H9 (cell line): ENCODE results near the gene DAND5. TPM values are rescaled to one million over a fixed set of nuclear protein-coding genes. Genes with fewer than 3 reads are reported as not detected.
A peak's percentile ranks its signal among the peaks of the same experiment; 100 is the strongest.

ENCODE experiments used
- DNase-seq: peaks from one replicate; pipeline ENCODE4 v3.0.0-alpha.2; 2017
- H2AFZ ChIP-seq: one replicate; pipeline ENCODE4 v1.6.1; 2013; ENCODE audit warnings: mild to moderate bottlenecking, low read length, control low read depth, moderate library complexity
- H2AK5ac ChIP-seq: 2 replicates; pipeline ENCODE4 v1.6.1; 2013; ENCODE audit warnings: low read length, control low read depth, mixed read lengths; ENCODE audit not compliant: insufficient read length
- H2BK120ac ChIP-seq: one replicate; pipeline ENCODE4 v1.6.1; 2013; ENCODE audit warnings: low read depth, mild to moderate bottlenecking, low read length, control low read depth, inconsistent platforms; ENCODE audit not compliant: poor library complexity, severe bottlenecking
- H2BK12ac ChIP-seq: 2 replicates; pipeline ENCODE4 v1.6.1; 2013; ENCODE audit warnings: low read length, control low read depth, mixed read lengths, low read depth; ENCODE audit not compliant: insufficient read length
- H2BK15ac ChIP-seq: 2 replicates; pipeline ENCODE4 v1.6.1; 2013; ENCODE audit warnings: low read depth, low read length, control low read depth
- H2BK20ac ChIP-seq: one replicate; pipeline ENCODE4 v1.6.1; 2013; ENCODE audit warnings: low read depth, mild to moderate bottlenecking, low read length, control low read depth, inconsistent platforms; ENCODE audit not compliant: poor library complexity, severe bottlenecking
- H2BK5ac ChIP-seq: 2 replicates; pipeline ENCODE4 v1.6.1; 2013; ENCODE audit warnings: low read length, control low read depth, mixed read lengths; ENCODE audit not compliant: insufficient read length
- H3K14ac ChIP-seq: 2 replicates; pipeline ENCODE4 v1.6.1; 2013; ENCODE audit warnings: low read length, control low read depth; ENCODE audit not compliant: insufficient read depth
- H3K18ac ChIP-seq: 2 replicates; pipeline ENCODE4 v1.6.1; 2013; ENCODE audit warnings: low read depth, mild to moderate bottlenecking, mixed read lengths, low read length, control low read depth; ENCODE audit not compliant: insufficient read length
- H3K23ac ChIP-seq: 2 replicates; pipeline ENCODE4 v1.6.1; 2013; ENCODE audit warnings: low read length, control low read depth, mixed read lengths, low read depth; ENCODE audit not compliant: insufficient read length
- H3K23me2 ChIP-seq: 2 replicates; pipeline ENCODE4 v1.6.1; 2013; ENCODE audit warnings: low read depth, mild to moderate bottlenecking, mixed read lengths, low read length, control low read depth; ENCODE audit not compliant: insufficient read length, poor library complexity, severe bottlenecking
- H3K27ac ChIP-seq: 2 replicates; pipeline ENCODE4 v1.5.1; 2013; ENCODE audit warnings: low read length, control low read depth, mixed read lengths, low read depth; ENCODE audit not compliant: insufficient read length
- H3K27me3 ChIP-seq: 2 replicates; pipeline ENCODE4 v1.6.1; 2013; ENCODE audit warnings: low read length, control low read depth, inconsistent platforms; ENCODE audit not compliant: insufficient read depth
- H3K4ac ChIP-seq: 2 replicates; pipeline ENCODE4 v1.6.1; 2013; ENCODE audit warnings: low read depth, mild to moderate bottlenecking, control low read depth, inconsistent platforms, low read length, moderate library complexity
- H3K4me1 ChIP-seq: 2 replicates; pipeline ENCODE4 v1.6.1; 2013; ENCODE audit warnings: low read length, control low read depth, inconsistent platforms; ENCODE audit not compliant: insufficient read depth
- H3K4me2 ChIP-seq: 2 replicates; pipeline ENCODE4 v1.6.1; 2013; ENCODE audit warnings: low read length, control low read depth, mixed read lengths; ENCODE audit not compliant: insufficient read length, insufficient read depth
- H3K56ac ChIP-seq: 2 replicates; pipeline ENCODE4 v1.6.1; 2013; ENCODE audit warnings: low read depth, mild to moderate bottlenecking, mixed read lengths, low read length, control low read depth; ENCODE audit not compliant: insufficient read length
- H3K79me1 ChIP-seq: 2 replicates; pipeline ENCODE4 v1.6.1; 2013; ENCODE audit warnings: low read depth, mild to moderate bottlenecking, moderate library complexity, low read length, control low read depth, inconsistent platforms; ENCODE audit not compliant: insufficient read depth, poor library complexity, severe bottlenecking
- H3K79me2 ChIP-seq: 2 replicates; pipeline ENCODE4 v1.6.1; 2013; ENCODE audit warnings: low read length, control low read depth, inconsistent platforms; ENCODE audit not compliant: insufficient read depth
- H3K9ac ChIP-seq: 2 replicates; pipeline ENCODE4 v1.6.1; 2013; ENCODE audit warnings: low read length, control low read depth, mixed read lengths; ENCODE audit not compliant: insufficient read length; ENCODE audit errors: extremely low read depth
- H3K9me3 ChIP-seq: one replicate; pipeline ENCODE4 v1.6.1; 2013; ENCODE audit warnings: low read depth, low read length, inconsistent platforms; ENCODE audit not compliant: control insufficient read depth
- H3T11ph ChIP-seq: one replicate; pipeline ENCODE4 v1.6.1; 2013; ENCODE audit warnings: mild to moderate bottlenecking, low read length, control low read depth, inconsistent platforms
- H4K20me1 ChIP-seq: one replicate; pipeline ENCODE4 v1.6.1; 2013; ENCODE audit not compliant: control insufficient read depth, insufficient read length, insufficient read depth
- H4K5ac ChIP-seq: 2 replicates; pipeline ENCODE4 v1.6.1; 2013; ENCODE audit warnings: low read depth, mild to moderate bottlenecking, mixed read lengths, low read length, control low read depth; ENCODE audit not compliant: insufficient read length
- H4K8ac ChIP-seq: replicated peaks from 2 replicates; pipeline ENCODE4 v1.6.1; 2013; ENCODE audit warnings: low read length, control low read depth, mixed read lengths, low read depth; ENCODE audit not compliant: insufficient read length
- H4K91ac ChIP-seq: 2 replicates; pipeline ENCODE4 v1.6.1; 2013; ENCODE audit warnings: low read depth, mild to moderate bottlenecking, moderate library complexity, mixed read lengths, low read length, control low read depth; ENCODE audit not compliant: insufficient read length
- H3K27ac Mint-ChIP-seq, 3 experiments: 2 replicates in 2 of 3; 3 replicates in 1 of 3; pipeline ENCODE4 v1.8.0; 2020 to 2021; ENCODE audit warnings: mixed read lengths in 3 of 3, mild to moderate bottlenecking in 1 of 3, moderate library complexity in 1 of 3
- H3K27me3 Mint-ChIP-seq: 2 replicates; pipeline ENCODE4 v1.8.0; 2021; ENCODE audit warnings: low read depth, mild to moderate bottlenecking, moderate library complexity, mixed read lengths
- H3K36me3 Mint-ChIP-seq, 3 experiments: 2 replicates in 2 of 3; 3 replicates in 1 of 3; pipeline ENCODE4 v1.8.0; 2020 to 2021; ENCODE audit warnings: low read depth in 3 of 3, mixed read lengths in 3 of 3; ENCODE audit not compliant: insufficient read depth in 1 of 3
- H3K4me1 Mint-ChIP-seq, 2 experiments: 2 replicates each; pipeline ENCODE4 v1.8.0; 2020; ENCODE audit warnings: mixed read lengths in 2 of 2
- H3K4me3 Mint-ChIP-seq, 2 experiments: 2 replicates in 1 of 2; 3 replicates in 1 of 2; pipeline ENCODE4 v1.8.0; 2020 to 2021; ENCODE audit warnings: mild to moderate bottlenecking in 2 of 2, mixed read lengths in 2 of 2, moderate library complexity in 1 of 2
- H3K9me3 Mint-ChIP-seq, 2 experiments: 2 replicates in 1 of 2; 3 replicates in 1 of 2; pipeline ENCODE4 v1.8.0; 2020; ENCODE audit warnings: mild to moderate bottlenecking in 2 of 2, mixed read lengths in 2 of 2, moderate library complexity in 1 of 2
- whole genome bisulfite sequencing: extraction: QIAGEN DNeasy Blood & Tissue Kit; methylation state at CpG from one replicate; pipeline ENCODE4 v1.1.7; 2013; ENCODE audit warnings: missing lambda C conversion rate, low lambda C conversion rate, mixed read lengths; ENCODE audit not compliant: insufficient read length; ENCODE audit errors: extremely low coverage; 5-methylcytosine and 5-hydroxymethylcytosine counted together
- total RNA-seq: library from RNA; stranded (reverse); gene quantifications from 2 replicates; pipeline ENCODE4 v1.2.1, GENCODE V29; 2021
- TF ChIP-seq, protein P1 (sequence below): fragments of 200-600 bp; sonication (generic); conservative IDR thresholded peaks from 3 replicates; pipeline ENCODE4 v1.8.0; 2021; ENCODE audit warnings: antibody characterized with exemption, mild to moderate bottlenecking

DAND5 gene
- total RNA-seq, 1 experiment from 2014 or later, result 0.11 TPM

DNA sequence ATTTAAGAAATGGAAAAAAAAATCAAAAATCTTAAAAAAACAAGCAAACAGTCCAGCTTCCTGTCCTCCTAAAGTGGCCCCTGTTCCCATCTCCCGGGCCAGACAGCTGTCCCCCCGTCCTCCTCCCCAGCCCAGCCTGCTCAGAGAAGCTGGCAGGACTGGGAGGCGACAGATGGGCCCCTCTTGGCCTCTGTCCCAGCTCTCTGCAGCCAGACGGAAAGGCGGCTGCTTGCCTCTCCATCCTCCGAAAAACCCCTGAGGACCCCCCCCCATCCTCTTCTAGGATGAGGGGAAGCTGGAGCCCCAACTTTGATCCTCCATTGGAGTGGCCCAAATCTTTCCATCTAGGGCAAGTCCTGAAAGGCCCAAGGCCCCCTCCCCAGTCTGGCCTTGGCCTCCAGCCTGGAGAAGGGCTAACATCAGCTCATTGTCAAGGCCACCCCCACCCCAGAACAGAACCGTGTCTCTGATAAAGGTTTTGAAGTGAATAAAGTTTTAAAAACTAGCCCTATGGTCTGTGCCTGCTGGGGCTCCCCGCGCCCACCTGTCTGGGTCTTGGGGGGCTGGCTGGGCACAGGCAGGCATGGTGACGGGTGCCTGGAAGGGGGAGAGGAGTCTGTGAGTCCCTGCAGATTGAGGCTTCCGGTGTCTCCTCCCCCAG lies 16.1 kb upstream of the DAND5 start:
- Mint-ChIP-seq H3K27me3 (no peaks in the 10 kb centered on the region), H3K4me1 (peaks cover 21 to 36% of the 10 kb centered on the region in 2 experiments), H3K36me3 (peaks cover 42 to 72% (median 67%) of the 10 kb centered on the region in 3 experiments), H3K9me3 (no peaks in the 10 kb centered on the region; a peak in 1 of 5 replicates), H3K4me3 (no peak overlapping the region), H3K27ac (peak overlapping the region in 2 of 3 experiments; percentile 31 to 72; a peak in 2 of 7 replicates)
- Histone ChIP-seq H3K4me1 (no peaks in the 10 kb centered on the region; the same call in 1 of the 2 replicates), H4K8ac (no peak overlapping the region), H4K91ac (no peak overlapping the region), H2BK5ac (no peak overlapping the region), H2BK12ac (no peak overlapping the region), H4K20me1 (no peaks in the 10 kb centered on the region), H3K23me2 (peaks cover 3% of the 10 kb centered on the region), H3K4ac (no peak overlapping the region), H2BK20ac (no peak overlapping the region), H3T11ph (no peak overlapping the region), H3K79me2 (peaks cover 7% of the 10 kb centered on the region; the same call in 1 of the 2 replicates), H3K27ac (no peak overlapping the region), H3K23ac (no peak overlapping the region), H3K18ac (no peak overlapping the region), H4K5ac (no peak overlapping the region), H3K27me3 (no peaks in the 10 kb centered on the region), H2AFZ (no peak overlapping the region), H3K9ac (no peak overlapping the region), H2AK5ac (no peak overlapping the region), H3K4me2 (no peak overlapping the region), H3K9me3 (no peaks in the 10 kb centered on the region), H2BK15ac (no peak overlapping the region), H2BK120ac (no peak overlapping the region), H3K56ac (no peak overlapping the region), H3K14ac (no peak overlapping the region), H3K79me1 (peaks cover 5% of the 10 kb centered on the region)
- no peak for DNase-seq
- WGBS, result no CpG with 5 or more reads among the region's 11 CpGs
- TF ChIP-seq, protein P1, sequence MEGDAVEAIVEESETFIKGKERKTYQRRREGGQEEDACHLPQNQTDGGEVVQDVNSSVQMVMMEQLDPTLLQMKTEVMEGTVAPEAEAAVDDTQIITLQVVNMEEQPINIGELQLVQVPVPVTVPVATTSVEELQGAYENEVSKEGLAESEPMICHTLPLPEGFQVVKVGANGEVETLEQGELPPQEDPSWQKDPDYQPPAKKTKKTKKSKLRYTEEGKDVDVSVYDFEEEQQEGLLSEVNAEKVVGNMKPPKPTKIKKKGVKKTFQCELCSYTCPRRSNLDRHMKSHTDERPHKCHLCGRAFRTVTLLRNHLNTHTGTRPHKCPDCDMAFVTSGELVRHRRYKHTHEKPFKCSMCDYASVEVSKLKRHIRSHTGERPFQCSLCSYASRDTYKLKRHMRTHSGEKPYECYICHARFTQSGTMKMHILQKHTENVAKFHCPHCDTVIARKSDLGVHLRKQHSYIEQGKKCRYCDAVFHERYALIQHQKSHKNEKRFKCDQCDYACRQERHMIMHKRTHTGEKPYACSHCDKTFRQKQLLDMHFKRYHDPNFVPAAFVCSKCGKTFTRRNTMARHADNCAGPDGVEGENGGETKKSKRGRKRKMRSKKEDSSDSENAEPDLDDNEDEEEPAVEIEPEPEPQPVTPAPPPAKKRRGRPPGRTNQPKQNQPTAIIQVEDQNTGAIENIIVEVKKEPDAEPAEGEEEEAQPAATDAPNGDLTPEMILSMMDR, result no peak
